ENCODE data around the gene ZP4.

The ZP4 gene

GRCh38 chr1:237901299-237901934, 10.7 kb upstream of the ZP4 start:
- Mint-ChIP-seq H3K27me3 (ENCODE audit: low read depth, poor library complexity) (no peaks in the 10 kb centered on the region), H3K27ac (no peak overlapping the region), H3K36me3 (ENCODE audit: low read depth) (no peaks in the 10 kb centered on the region), H3K9me3 (no peaks in the 10 kb centered on the region), H3K4me1 (no peaks in the 10 kb centered on the region), H3K4me3 (no peak overlapping the region)
- peak; percentile 59 for TF ChIP-seq CTCF (IDR thresholded peaks at IDR 0.05)
- DNase-seq, result no peak

- no peaks in the 10 kb centered on the region for H3K36me3 Mint-ChIP-seq (ENCODE audit: low read depth)
- H3K4me3 Mint-ChIP-seq, result no peak overlapping the region
- peaks cover 13% of the 10 kb centered on the region for H3K27me3 Mint-ChIP-seq (ENCODE audit: low read depth, poor library complexity)
- H3K27ac Mint-ChIP-seq, result no peak overlapping the region
- no peak for DNase-seq
- TF ChIP-seq CTCF (IDR thresholded peaks at IDR 0.05), result no peak
- no peaks in the 10 kb centered on the region for H3K4me1 Mint-ChIP-seq
- no peaks in the 10 kb centered on the region for H3K9me3 Mint-ChIP-seq
These were observed 4.9 kb upstream of the ZP4 start for GRCh38 chr1:237895630-237896029.

- Mint-ChIP-seq H3K36me3 (ENCODE audit: low read depth) (no peaks in the 10 kb centered on the region), H3K27me3 (ENCODE audit: low read depth, poor library complexity) (peaks cover 16% of the 10 kb centered on the region), H3K27ac (no peak overlapping the region), H3K4me3 (no peak overlapping the region), H3K4me1 (no peaks in the 10 kb centered on the region), H3K9me3 (no peaks in the 10 kb centered on the region)
- DNase-seq, result no peak
- no peak for TF ChIP-seq CTCF (IDR thresholded peaks at IDR 0.05)
These were observed 3.4 kb upstream of the ZP4 start for GRCh38 chr1:237894131-237894530.

GRCh38 chr1:237891979-237892378, 1.3 kb upstream of the ZP4 start:
- no peak for DNase-seq
- Mint-ChIP-seq H3K36me3 (ENCODE audit: low read depth) (no peaks in the 10 kb centered on the region), H3K4me3 (no peak overlapping the region), H3K4me1 (no peaks in the 10 kb centered on the region), H3K27me3 (ENCODE audit: low read depth, poor library complexity) (peaks cover 24% of the 10 kb centered on the region), H3K9me3 (no peaks in the 10 kb centered on the region), H3K27ac (no peak overlapping the region)
- TF ChIP-seq CTCF (IDR thresholded peaks at IDR 0.05), result no peak

- Mint-ChIP-seq H3K4me1 (no peaks in the 10 kb centered on the region), H3K27ac (no peak overlapping the region), H3K27me3 (ENCODE audit: low read depth, poor library complexity) (peaks cover 24% of the 10 kb centered on the region), H3K4me3 (no peak overlapping the region), H3K36me3 (ENCODE audit: low read depth) (no peaks in the 10 kb centered on the region), H3K9me3 (no peaks in the 10 kb centered on the region)
- no peak for TF ChIP-seq CTCF (IDR thresholded peaks at IDR 0.05)
- DNase-seq, result no peak
These were observed 544 bp upstream of the ZP4 start for GRCh38 chr1:237891266-237891665.

- DNase-seq, result no peak
- Mint-ChIP-seq H3K4me1 (peaks cover 8% of the 10 kb centered on the region), H3K36me3 (ENCODE audit: low read depth) (no peaks in the 10 kb centered on the region), H3K27ac (no peak overlapping the region), H3K9me3 (no peaks in the 10 kb centered on the region), H3K4me3 (no peak overlapping the region), H3K27me3 (ENCODE audit: low read depth, poor library complexity) (peaks cover 28% of the 10 kb centered on the region)
- no peak for TF ChIP-seq CTCF (IDR thresholded peaks at IDR 0.05)
These were observed 306 bp downstream of the ZP4 start for GRCh38 chr1:237890416-237890815.
